GM18526 (cell line): ENCODE results near the gene RNF225.

Experiments
- POLR2A ChIP-seq: IDR thresholded peaks from 3 replicates; pipeline ENCODE4 v1.6.1; 2011; ENCODE audit not compliant: insufficient read length; ENCODE audit errors: extremely low read depth

The RNF225 gene

GRCh38 chr19:58409010-58409790 is 13.7 kb downstream of the RNF225 start:
- no peak for TF ChIP-seq POLR2A

GRCh38 chr19:58416604-58417003 is 21.1 kb downstream of the RNF225 start:
- no peak for TF ChIP-seq POLR2A

GRCh38 chr19:58417071-58417470 is 21.6 kb downstream of the RNF225 start:
- no peak for TF ChIP-seq POLR2A

- no peak for TF ChIP-seq POLR2A
Measured at GRCh38 chr19:58428617-58429016, 33.2 kb downstream of the RNF225 start.

- no peak for TF ChIP-seq POLR2A
Measured at GRCh38 chr19:58429745-58430144, 34.3 kb downstream of the RNF225 start.

- TF ChIP-seq POLR2A: no peak
Measured at GRCh38 chr19:58434217-58434616, 38.8 kb downstream of the RNF225 start.

- TF ChIP-seq POLR2A: peak; percentile 62
Measured at GRCh38 chr19:58439576-58440554, 44.4 kb downstream of the RNF225 start, which contains the start of gene ZNF132. Gene ZNF132 (minus strand): TSS chr19:58440153. CDS start chr19:58439821, 332 bp downstream.

- TF ChIP-seq POLR2A: no peak
Measured at GRCh38 chr19:58440556-58440955, 45.1 kb downstream of the RNF225 start.
